Dedifferentiated amniotic fluid mesenchymal stem cell (primary cell): ENCODE data around the gene TSPO.
A peak's percentile ranks its signal among the peaks of the same experiment; 100 is the strongest.
"Not testable (repeated sequence)": the region's sequence is repeated elsewhere in the genome, so short reads cannot be mapped to it uniquely, and the experiment has no call there.

Experiments used
- DNase-seq: peaks from one replicate; pipeline ENCODE4 v3.0.0-alpha.2; 2016; ENCODE audit errors: extremely low spot score

TSPO gene

DNA sequence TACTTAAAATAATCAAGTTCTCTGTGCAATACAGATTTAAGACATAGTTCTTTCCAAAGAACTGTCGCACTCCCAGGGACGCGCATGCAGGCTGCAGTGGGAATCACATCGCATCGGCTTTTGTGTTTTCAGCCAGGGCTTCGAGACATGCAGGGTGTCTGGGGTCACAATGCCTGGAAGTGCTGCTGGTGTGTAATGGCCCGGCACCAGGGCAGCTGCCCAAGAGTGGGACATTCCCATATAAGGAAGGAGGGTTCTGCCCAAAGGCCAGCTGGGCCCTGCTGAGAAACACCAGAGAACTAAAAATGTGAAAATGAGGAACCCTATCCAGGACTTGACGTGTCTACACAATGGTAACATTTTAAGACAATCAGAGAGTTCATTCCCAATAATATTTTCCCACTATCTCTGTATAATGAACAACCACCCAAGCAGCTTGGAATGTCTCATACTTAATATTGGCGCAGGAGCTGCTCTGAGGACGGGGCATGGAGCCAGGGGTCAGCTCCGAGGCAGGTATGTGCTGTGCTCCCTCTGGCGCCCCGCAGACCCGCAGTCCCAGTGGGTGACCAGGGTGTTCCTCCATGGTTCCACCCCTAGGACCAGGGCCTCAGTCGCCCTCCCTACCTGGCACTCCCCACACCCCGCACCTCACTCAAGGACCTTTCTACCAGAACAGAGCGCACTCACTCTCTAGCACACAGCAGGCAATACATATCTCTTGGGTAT, 19.4 kb upstream of the TSPO start:
- DNase-seq, result no peak

DNA sequence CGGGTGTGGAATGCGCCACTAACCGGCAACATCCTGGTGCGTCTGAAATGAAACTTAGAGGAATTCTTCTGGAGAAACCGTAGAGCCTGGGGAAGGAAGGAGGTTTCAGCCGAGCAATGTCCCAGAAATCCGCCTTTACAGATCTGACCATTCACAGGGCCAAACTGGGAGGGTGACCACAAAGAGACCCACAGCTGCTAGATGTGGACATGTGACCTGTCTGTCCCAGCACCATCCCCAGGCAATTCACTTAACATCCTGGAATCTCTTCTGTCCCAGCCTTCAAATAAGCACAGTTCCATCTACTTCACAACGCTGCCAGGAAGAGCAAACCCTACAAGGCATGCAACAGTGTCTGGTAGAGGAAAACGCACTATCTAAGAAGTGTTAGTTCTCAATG, 18.0 kb upstream of the TSPO start:
- DNase-seq, result no peak

DNA sequence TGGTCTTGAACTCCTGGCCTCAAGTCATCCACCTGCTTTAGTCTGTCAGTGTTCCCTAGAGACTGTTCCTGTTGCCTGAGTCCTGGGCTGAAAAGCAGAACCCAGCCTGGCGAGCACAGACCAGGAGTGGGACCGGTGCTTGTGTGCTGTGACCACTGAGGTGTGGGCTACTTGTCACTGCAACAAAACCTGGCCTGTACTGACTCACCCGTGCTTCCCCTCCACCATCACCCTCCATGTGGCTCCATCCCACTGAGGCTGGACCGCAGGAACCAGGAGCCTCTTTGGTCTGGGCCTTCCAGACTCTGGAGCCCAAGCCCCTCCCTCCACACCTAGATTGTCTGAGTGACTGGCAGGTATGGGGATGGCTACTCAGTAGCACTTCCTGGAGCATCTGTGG, 16.8 kb upstream of the TSPO start:
- no peak for DNase-seq

DNA sequence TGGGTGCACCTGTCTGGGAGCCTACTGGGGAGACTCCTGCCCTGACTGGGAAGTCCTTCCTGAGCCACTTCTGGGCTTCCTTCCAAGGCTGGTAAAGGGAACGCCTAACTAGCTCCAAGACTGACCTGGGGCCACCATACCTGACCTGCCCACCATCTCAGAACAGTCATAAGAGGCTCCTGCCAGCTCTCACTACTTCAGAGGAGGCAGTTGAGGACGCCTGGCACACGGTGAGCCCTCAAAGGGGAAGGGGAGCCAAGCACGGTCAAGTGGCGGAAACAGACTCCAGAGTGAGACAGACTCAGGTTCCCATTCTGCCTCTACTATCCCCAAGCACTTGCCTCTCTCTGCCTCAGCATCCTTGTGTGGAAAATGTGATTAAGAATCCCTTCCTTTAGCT, 15.8 kb upstream of the TSPO start:
- DNase-seq, result no peak

DNA sequence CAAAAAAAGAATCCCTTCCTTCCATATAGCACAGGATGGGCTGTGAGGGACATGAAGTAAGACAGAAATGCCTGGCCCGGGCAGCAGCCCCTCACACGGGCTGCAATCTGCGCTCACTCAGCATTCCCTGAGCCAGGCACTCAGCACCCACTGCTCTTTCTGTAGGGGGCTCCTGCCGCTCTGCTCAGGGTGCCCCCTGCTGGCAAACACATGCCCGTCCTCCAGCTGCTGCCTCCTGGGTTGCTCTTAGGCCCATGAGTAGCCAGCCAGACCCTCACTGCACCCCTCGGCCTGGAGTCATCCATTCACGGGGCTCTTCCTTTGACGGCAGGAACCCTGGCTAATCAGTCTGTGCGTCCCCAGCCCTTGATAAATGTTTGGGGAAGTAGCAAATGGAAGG, 15.1 kb upstream of the TSPO start:
- DNase-seq, result no peak

DNA sequence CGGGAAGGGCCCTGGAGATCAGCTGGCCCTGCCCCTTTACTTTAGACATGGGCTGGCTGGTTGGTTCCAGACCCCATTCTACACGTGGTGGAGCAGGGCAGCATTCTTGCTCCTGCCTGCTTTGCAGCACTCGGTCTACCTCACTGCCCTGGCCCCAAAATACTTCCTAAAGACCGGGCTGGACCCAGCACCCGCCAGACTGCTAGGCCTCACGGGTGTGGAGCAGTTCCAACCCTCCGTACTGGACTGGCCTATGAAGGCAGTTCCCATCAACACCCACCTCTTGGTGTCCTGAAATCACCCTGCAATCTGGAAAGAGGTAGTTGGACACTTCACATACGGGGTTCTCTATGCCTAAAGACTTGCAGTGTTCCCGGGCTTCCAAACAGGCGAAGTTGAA, 14.6 kb upstream of the TSPO start:
- DNase-seq, result no peak

DNA sequence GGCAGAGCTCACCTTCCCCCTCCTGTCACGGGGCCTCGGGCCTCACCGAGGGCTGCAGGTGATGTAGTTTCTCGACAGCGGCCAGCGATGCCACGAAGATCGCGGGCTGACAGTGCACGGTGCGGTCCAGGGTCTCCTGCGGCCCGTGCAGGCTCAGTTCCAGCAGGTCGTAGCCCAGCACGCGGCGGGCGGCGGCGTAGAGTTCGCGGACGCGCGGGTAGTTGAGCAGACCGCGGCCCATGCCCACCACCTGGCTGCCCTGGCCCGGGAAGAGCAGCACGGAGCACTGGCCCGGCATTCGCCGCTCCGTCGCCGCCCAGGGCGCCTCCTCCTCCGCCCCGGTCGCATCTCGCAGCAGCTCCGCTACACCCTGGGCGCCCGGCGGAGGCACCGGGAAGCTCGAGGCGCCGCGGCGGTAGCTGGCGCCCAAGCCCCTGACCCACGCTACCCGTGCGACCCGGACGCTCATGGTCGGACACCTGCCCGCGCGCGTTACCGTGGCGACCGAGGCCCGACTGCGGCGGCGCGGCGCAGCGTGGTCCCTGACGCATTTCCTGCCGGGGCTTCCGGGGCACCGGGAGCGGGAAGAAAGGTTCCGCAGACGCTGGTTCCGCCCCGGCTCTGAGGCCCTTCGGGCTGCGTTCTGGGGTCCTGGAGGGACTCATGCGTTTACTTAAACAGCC, 8.3 kb upstream of the TSPO start, which contains the start of gene MCAT:
TSS of gene MCAT (minus strand) at position 519 of the 683 bp plus-strand sequence. CDS start at position 469, 50 bp downstream.
- peak; percentile 67 for DNase-seq

DNA sequence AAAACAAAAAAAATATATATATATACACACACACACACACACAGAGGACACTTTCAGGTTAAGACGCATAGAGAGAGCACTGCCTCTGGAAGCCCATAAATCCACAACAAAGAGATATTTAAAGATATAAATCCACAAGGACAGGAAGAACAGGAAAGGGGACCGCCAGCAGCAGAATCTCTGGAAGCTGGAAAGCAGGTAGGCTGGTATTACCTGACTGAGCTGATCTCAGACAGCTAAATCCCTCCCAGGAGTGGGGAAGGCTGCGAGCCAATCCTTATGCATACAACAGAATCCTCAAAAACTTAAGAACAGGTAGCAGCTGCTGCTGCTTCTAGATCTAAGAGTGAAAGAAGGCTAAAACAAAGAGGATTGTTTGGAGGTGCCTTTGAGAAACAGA, 6.4 kb upstream of the TSPO start:
- no peak for DNase-seq

DNA sequence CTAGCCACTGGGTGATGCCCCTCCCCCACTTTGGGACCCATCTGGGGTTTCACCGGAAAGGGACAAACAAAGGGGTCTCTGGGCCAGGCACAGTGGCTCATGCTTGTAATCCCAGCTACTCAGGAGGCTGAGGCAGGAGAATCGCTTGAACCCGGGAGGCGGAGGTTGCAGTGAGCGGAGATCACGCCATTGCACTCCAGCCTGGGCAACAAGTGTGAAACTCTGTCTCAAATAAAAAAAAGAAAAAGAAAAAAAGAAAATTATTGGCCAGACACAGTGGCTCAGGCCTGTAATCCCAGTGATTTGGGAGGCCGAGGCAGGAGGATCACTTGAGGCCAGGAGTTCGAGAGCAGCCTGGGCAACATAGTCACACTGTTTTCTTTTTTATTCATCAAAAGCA, 6.0 kb upstream of the TSPO start:
- DNase-seq, result not testable (repeated sequence)

DNA sequence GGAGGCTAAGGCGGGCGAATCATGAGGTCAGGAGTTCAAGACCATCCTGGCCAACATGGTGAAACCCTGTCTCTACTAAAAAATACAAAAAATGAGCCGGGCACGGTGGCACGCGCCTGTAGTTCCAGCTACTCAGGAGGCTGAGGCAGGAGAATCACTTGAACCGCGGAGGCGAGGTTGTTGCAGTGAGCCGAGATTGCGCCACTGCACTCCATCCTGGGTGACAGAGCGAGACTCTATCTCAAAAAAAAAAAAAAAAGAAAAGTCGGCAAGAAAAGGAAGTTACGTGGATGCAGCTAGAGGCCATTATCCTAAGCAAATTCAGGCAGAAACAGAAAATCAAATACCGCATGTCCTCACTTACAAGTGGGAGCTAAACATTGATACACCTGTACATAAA, 5.0 kb upstream of the TSPO start:
- not testable (repeated sequence) for DNase-seq

DNA sequence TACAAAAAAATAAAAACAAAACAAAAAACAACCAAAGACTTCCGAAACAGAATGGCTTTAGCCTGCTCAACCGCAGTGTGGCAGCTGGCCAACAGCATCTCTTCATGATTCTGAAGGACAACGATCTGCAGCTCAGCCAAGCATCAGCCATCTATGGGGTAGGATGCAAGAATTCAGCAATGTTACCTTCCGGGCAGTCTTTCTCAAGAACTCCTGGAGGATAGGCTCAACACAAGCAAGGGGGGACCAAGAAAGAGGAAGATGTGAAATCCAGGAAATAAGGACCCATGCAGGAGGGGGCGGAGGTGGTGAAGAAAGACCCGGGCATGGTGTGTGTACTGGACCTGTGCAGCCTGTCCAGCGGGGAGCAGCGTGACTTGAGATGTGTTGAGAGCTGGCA, 3.5 kb upstream of the TSPO start:
- no peak for DNase-seq

DNA sequence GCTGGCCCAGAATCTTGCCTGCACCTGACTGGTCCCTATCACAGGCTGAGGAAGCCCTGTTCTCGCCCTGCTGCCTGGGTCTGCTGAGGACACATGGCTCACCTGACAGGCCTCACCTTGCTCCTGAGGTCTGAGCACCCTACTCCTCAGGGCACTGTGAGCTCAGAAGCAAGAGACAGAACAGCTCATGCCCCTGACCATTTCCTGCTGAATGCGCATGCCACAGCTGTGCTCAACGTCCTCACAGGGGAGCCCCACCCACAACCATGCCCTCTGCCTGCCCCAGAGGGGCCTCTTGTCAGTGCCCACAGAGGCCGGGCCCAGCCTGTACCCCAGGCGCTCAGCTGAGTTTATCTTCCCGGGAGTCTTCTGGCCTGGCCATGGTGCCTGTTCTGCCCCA, 2.8 kb upstream of the TSPO start:
- no peak for DNase-seq

DNA sequence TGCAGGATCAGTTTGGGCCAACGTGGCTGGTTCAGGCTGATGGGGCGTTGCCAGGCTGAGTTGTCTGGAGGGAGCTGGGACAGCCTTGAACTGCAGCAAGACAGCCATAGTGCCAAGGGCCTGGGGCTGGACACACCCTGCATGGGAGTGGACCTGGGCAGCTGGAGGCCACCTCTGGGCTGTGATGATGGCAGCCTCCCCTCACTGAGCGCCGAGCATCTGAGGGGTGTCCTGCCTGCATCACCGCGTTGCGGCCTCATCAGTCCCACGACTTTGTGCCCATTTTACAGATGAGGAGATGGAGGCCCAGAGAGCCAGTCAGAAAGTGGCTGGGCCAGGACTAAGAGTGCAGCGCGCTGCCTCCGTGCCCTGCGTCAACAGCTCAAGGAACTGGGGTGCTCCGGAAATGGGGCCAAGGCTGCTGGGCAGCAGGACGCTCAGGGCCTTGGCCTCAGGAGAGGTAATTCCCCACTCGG, 590 bp upstream of the TSPO start:
- DNase-seq, result no peak

DNA sequence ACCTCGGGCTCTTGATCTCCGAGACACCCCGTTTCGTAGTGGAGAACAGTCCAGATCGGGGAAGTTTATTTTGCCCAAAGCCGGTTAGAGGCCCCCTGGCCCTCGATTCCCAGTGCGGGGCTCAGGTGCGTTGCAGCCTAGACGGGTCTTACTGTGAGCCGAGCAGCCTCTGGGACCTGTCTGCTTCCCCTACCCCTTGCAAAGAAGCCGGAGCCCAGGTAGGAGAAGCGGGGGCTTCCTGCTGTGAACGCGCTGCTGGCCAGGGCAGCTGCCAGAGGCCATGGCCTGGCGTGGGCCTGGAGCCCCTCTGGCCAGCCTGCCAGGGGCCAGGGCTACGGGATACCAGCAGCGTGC, 621 bp downstream of the TSPO start:
- DNase-seq, result no peak

DNA sequence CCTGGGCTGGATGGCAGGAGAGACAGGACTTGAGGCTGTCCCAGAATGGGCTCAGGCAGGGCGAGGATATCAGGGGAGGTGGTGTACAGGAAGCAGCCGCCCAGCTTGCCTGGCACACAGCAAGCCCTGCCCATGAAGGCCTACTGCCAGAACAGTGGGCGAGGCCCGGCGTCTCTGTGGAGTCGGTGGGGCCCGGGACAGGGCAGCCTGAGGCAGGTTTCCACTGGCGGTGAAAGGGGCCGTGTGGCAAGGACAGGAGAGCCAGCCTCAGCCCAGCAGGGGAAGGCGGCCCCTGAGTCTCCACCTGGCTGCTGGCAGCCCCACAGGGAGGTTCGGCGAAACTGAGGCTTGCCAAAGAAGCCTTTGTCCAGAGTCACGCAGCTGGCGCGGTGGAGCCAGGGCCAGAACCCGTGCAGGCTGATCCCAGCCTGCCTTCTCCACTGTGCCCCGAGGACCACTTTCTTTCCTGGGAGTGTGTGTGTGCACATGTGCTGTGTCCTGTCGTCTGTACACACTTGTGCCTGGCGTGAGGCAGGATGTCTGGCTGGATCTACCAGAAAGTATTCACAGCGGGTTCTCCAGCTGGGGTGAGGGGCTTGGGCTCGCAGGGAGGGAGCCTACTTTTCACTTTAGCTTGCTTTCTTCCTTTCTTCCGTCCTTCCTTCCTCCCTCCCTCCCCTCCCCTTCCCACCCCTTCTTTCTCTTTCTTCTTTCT, 1.2 kb downstream of the TSPO start:
- DNase-seq, result peak; percentile 75

DNA sequence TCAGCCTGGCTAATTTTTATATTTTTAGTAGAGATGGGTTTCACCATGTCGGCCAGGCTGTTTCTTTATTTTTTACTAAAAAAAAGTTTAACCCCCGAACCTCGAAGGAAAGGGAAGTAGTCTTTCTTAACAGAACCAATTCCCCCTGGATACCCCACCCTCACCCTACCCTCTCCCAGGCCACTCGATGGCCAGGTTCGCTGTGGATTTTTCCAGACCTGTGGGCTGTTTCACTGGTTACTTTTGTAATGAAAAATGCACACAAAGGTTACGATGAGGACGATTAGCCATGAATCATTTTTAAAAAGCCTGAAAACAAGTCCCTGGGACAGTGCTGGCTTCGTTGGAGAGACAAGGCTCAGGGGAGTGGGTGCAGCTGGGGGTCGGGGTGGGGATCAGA, 2.5 kb downstream of the TSPO start:
- no peak for DNase-seq

DNA sequence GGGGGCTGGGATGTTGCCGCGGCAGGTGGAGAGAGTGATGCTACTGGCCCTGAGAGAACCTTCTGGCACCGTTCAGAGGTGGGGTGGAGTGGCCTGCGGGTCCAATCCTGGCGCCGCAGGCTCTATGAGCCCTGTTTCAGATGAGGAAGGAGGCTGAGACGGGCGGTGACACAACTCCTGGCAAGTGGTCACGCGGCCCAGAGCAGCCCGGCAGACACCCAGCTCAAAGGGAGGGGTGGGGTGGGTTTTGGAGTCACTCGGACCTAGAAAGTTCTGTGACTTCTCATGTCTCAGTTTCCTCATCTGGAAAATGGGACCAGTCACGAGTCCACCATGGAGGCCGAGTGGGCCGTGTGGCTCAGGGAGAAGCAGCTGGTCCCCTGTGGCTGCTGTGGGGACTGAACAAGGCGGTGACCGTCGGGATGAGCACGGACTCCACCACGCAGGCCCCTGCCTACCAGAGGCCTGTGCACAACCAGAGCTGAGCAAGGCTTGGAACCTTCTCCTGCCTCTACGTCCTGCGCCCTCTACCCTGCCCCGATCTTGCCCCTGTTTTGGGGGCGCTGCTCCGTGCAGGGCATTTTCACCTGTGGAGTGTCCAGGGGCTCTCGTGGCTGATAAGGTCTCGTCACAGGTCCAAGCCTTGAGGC, 3.7 kb downstream of the TSPO start:
- DNase-seq, result no peak

DNA sequence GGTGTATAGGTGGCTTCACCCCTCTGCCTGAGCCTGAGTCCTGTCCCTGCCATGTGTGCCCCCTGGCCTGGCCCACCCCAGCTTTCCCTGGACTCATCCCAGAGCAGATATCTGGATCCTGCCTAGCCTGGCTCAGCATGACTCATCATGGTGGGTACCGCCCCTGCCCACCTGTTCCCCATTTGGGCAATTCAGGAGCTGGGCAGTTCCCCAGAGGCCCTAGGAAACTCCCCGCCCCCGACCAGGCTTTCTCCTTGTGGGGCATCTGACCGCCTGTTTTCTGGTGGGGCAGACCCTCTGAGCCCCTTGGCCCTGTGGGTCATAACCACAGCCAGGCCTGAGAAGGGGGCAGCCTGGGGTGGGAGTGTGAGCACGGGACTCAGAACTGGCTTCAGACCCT, 4.4 kb downstream of the TSPO start:
- no peak for DNase-seq

DNA sequence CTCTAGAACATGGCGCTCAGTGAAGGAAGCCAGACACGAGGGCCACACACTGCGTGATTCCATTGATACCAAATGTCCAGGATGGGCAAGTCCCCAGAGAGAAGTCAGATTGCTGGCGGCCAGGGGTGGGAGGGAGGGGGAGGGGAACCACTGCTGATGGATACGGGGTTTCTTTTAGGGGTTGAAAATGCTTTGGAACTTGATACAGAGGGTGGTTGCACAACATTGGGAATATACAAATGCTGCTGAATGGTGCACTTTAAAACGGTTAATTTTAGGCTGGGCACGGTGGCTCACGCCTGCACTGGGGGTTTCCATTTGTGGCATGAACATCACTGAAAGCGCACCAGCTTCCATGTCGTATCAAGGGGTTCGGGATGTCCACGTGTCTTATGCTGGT, 5.1 kb downstream of the TSPO start:
- DNase-seq, result no peak

DNA sequence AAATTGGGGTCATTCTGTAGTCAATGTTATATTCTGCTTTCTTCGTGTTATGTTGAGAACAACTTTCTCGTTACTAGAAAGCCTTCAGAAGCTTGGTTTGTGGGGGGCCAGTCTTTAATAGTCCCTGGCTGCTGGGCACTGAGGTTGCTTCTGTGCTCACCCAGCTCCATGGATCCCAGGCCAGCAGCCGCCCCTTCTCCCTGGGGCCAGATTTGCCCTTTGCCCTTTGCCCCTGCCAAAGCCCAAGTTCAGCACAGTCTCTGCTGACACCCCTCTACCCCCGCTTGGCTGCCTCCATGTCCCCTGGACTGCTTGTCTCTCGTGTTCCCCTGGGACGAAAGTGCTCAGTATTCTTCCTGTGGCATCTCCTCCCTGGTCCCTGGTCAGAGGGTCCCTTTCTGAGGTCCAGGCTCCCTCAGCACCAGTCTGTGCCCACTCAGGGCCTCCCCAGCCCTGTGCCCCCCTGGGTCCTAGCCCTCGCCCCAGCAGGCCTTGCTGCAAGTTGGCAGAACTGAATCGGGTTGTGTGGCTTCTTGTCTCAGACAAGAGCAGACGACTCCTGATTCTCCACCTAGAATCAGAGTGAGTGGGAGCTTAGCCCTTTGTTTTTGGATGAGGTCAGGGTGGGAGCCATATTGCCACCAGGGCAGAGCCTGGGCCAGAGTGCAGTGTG, 6.7 kb downstream of the TSPO start:
- no peak for DNase-seq

DNA sequence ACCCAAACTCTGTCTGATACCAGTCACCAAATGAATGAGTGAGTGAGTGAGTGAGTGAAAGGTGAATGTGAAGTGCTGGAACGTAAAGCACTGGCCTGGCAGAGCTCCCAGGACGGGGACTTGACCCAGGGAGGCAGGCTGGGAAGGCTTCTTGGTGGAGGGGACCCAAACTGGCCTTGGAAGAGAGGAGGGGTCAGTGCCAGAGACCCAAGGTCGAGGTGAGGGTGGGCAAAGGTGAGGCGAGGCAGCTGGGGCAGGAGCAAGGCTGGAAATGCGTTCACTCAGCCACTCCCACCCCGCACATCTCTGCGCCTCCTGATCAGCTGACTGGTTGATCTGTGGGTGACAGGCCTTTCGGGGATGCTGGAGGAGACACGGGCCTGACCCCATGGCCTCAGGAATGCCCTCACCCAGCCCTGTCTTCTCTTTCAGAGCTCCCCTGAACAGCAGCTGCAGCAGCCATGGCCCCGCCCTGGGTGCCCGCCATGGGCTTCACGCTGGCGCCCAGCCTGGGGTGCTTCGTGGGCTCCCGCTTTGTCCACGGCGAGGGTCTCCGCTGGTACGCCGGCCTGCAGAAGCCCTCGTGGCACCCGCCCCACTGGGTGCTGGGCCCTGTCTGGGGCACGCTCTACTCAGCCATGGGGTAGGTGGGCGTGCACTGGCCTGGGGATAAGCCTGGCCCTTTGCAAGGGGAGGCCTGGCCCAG, 7.6 kb downstream of the TSPO start:
- DNase-seq, result no peak
